Heart left ventricle (tissue), 13 donors: ENCODE measurements around the gene MLIP.

ENCODE experiments used
- CTCF ChIP-seq, 12 donors: fragments of 200-600 bp; sonication (generic) in 4 of 12; IDR thresholded peaks; one replicate each; pipeline versions ENCODE4 v1.5.0 to v1.8.0; 2018 to 2022; ENCODE audit warnings: antibody characterized with exemption in 12 of 12, mild to moderate bottlenecking in 5 of 12
- POLR2A ChIP-seq, 2 donors: fragments of 450-650 bp; IDR thresholded peaks; one replicate each; pipeline ENCODE4 v1.6.1; 2017; ENCODE audit warnings: antibody characterized with exemption in 2 of 2, mild to moderate bottlenecking in 2 of 2, moderate library complexity in 2 of 2
- donor health status: ischemic (EF 13 %, LVEDD 7.1; RV severe dilation, severe dysfunction).
- donor health status: DM: no; HTN: yes; CAD: no.
- donor health status: DM: no; HTN: no; CAD: no.
- donor health status: ischemic (EF 25% LVEDD 6.9; RV normal size, moderate dysfunction).
- donor health status: ischemic (EF 25% LVEDD 5.7; RV mildly dilated, moderate dysfunction).
- donor health status: ischemic (EF 35%, LVEDD 5.7; RV mildly dilated, moderate dysfunction).
- donor health status: nonischemic (EF 11% LVEDD 7.7; RV severe dilation, severe dysfunction).
- donor health status: DM: yes; HTN: yes; CAD: no.
- donor health status: PGD.
- donor health status: ischemic (EF 29% LVEDD 5.4; RV normal size, mild dysfunction).
- donor health status: nonischemic (EF 23%, LVEDD 6.1; RV moderate dilation, normal function).

- TF ChIP-seq CTCF (IDR thresholded peaks at IDR 0.05) = no peak
- TF ChIP-seq POLR2A (IDR thresholded peaks at IDR 0.05) = no peak
Observed at GRCh38 chr6:54286141-54286540, 174.9 kb downstream of the MLIP start.
